Chondrocyte (in vitro differentiated cells): ENCODE measurements around the gene IKZF4. TPM values are rescaled to one million over a fixed set of nuclear protein-coding genes. Genes with fewer than 3 reads are reported as not detected.
"Not testable (repeated sequence)": the region's sequence is repeated elsewhere in the genome, so short reads cannot be mapped to it uniquely, and the experiment has no call there.

ENCODE experiments used
- DNase-seq: peaks from one replicate; pipeline ENCODE4 v3.0.0; 2021; ENCODE audit warnings: mixed read lengths, low spot score
- H3K27ac Mint-ChIP-seq: one replicate; pipeline ENCODE4 v1.8.0; 2021; ENCODE audit warnings: mild to moderate bottlenecking, moderate library complexity, mixed read lengths; ENCODE audit not compliant: unreplicated experiment
- H3K27me3 Mint-ChIP-seq: 2 replicates; pipeline ENCODE4 v1.8.0; 2021; ENCODE audit warnings: low read depth, mixed read lengths
- H3K36me3 Mint-ChIP-seq: 2 replicates; pipeline ENCODE4 v1.8.0; 2021; ENCODE audit warnings: low read depth, mixed read lengths
- H3K4me1 Mint-ChIP-seq: 2 replicates; pipeline ENCODE4 v1.8.0; 2021; ENCODE audit warnings: low read depth, mild to moderate bottlenecking, mixed read lengths
- H3K4me3 Mint-ChIP-seq: one replicate; pipeline ENCODE4 v1.8.0; 2021; ENCODE audit warnings: mild to moderate bottlenecking, moderate library complexity, mixed read lengths; ENCODE audit not compliant: unreplicated experiment
- H3K9me3 Mint-ChIP-seq: 2 replicates; pipeline ENCODE4 v1.8.0; 2021; ENCODE audit warnings: low read depth, mixed read lengths
- total RNA-seq: library from RNA; stranded (reverse); gene quantifications from 3 replicates; pipeline ENCODE4 v1.2.1, GENCODE V29; 2021
- TF ChIP-seq, protein P1 (sequence below): fragments of 200-600 bp; sonication (generic); IDR thresholded peaks from 2 replicates; pipeline ENCODE4 v1.5.0; 2021; ENCODE audit warnings: antibody characterized with exemption, mild to moderate bottlenecking, moderate library complexity

The IKZF4 gene
- total RNA-seq, 1 donor from 2014 or later = 6.1 TPM

- no peak overlapping the region for H3K27ac Mint-ChIP-seq
- DNase-seq = no peak
- H3K4me1 Mint-ChIP-seq = peaks cover 17% of the 10 kb centered on the region
- TF ChIP-seq, protein P1, sequence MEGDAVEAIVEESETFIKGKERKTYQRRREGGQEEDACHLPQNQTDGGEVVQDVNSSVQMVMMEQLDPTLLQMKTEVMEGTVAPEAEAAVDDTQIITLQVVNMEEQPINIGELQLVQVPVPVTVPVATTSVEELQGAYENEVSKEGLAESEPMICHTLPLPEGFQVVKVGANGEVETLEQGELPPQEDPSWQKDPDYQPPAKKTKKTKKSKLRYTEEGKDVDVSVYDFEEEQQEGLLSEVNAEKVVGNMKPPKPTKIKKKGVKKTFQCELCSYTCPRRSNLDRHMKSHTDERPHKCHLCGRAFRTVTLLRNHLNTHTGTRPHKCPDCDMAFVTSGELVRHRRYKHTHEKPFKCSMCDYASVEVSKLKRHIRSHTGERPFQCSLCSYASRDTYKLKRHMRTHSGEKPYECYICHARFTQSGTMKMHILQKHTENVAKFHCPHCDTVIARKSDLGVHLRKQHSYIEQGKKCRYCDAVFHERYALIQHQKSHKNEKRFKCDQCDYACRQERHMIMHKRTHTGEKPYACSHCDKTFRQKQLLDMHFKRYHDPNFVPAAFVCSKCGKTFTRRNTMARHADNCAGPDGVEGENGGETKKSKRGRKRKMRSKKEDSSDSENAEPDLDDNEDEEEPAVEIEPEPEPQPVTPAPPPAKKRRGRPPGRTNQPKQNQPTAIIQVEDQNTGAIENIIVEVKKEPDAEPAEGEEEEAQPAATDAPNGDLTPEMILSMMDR = no peak
- H3K4me3 Mint-ChIP-seq = no peak overlapping the region
- H3K9me3 Mint-ChIP-seq = no peaks in the 10 kb centered on the region
- H3K27me3 Mint-ChIP-seq = no peaks in the 10 kb centered on the region
- peaks cover 12% of the 10 kb centered on the region for H3K36me3 Mint-ChIP-seq
These were observed 17.3 kb downstream of the IKZF4 start for GRCh38 chr12:56038022-56038655.

- H3K4me3 Mint-ChIP-seq = no peak overlapping the region
- TF ChIP-seq, protein P1 = no peak
- H3K27me3 Mint-ChIP-seq = no peaks in the 10 kb centered on the region
- no peak for DNase-seq
- H3K9me3 Mint-ChIP-seq = no peaks in the 10 kb centered on the region
- peaks cover 23% of the 10 kb centered on the region for H3K4me1 Mint-ChIP-seq
- peaks cover 16% of the 10 kb centered on the region for H3K36me3 Mint-ChIP-seq
- H3K27ac Mint-ChIP-seq = no peak overlapping the region
These were observed 19.3 kb downstream of the IKZF4 start for GRCh38 chr12:56040151-56040550.

DNA sequence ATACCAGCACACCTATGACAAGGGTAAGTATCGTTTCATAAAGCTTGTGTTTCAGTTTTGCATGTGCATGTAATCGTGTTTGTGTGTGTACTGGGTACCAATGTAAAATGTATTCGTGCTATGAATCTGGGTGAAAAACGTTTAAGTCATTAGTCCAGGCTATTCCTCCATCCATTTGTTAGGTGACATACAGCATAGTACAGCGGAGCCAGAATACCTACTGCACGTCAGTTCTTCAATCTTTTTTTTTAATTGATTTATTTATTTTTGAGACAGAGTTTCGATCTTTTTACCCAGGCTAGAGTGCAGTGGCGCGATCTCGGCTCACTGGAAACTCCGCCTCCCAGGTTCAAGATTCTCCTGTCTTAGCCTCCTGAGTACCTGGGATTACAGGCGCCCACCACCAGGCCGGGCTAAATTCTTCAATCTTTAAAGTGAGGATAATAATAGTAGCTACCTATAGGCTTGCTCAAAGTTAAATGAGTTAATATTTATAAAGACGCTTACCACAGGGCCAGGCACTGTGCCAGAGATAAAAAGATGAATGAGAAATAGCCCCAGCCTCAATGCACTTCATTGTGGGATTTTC is 20.2 kb downstream of the IKZF4 start:
- Mint-ChIP-seq H3K27me3 (no peaks in the 10 kb centered on the region), H3K9me3 (no peaks in the 10 kb centered on the region), H3K4me3 (peak overlapping the region; percentile 92), H3K27ac (peak overlapping the region; percentile 79), H3K4me1 (peaks cover 23% of the 10 kb centered on the region), H3K36me3 (peaks cover 10% of the 10 kb centered on the region)
- TF ChIP-seq, protein P1 = no peak
- no peak for DNase-seq

GRCh38 chr12:56041552-56042429 is 20.9 kb downstream of the IKZF4 start, which contains the start of gene RPS26:
TSS of gene RPS26 (plus strand) at chr12:56041918. CDS start at chr12:56042167, 249 bp downstream.
- TF ChIP-seq, protein P1 = peak; percentile 79
- peak; percentile 98 for DNase-seq
- peak within 1 kb of the TSS; percentile 97 for H3K27ac Mint-ChIP-seq

GRCh38 chr12:56042430-56042813 is 21.6 kb downstream of the IKZF4 start:
- H3K9me3 Mint-ChIP-seq, H3K27me3 Mint-ChIP-seq, DNase-seq: not testable (repeated sequence)
- Mint-ChIP-seq H3K4me1 (peaks cover 36% of the 10 kb centered on the region), H3K27ac (peak overlapping the region; percentile 97), H3K36me3 (peaks cover 10% of the 10 kb centered on the region), H3K4me3 (peak overlapping the region; percentile 92)

More at GRCh38 chr12:56041552-56042429, 20.9 kb downstream of the IKZF4 start, which contains the start of gene RPS26:
- Mint-ChIP-seq H3K27me3 (no peaks in the 10 kb centered on the region), H3K36me3 (peaks cover 10% of the 10 kb centered on the region), H3K4me1 (peaks cover 30% of the 10 kb centered on the region), H3K4me3 (peak within 1 kb of the TSS; percentile 92), H3K9me3 (no peaks in the 10 kb centered on the region)
